Amniotic epithelial cell (primary cell): Measurements from ENCODE around the gene RNF145.
"Not testable (repeated sequence)": the region's sequence is repeated elsewhere in the genome, so short reads cannot be mapped to it uniquely, and the experiment has no call there.

ENCODE experiments used
- DNase-seq: peaks from one replicate; pipeline ENCODE4 v3.0.0-alpha.2; 2010; ENCODE audit warnings: low read depth

RNF145 gene

DNA sequence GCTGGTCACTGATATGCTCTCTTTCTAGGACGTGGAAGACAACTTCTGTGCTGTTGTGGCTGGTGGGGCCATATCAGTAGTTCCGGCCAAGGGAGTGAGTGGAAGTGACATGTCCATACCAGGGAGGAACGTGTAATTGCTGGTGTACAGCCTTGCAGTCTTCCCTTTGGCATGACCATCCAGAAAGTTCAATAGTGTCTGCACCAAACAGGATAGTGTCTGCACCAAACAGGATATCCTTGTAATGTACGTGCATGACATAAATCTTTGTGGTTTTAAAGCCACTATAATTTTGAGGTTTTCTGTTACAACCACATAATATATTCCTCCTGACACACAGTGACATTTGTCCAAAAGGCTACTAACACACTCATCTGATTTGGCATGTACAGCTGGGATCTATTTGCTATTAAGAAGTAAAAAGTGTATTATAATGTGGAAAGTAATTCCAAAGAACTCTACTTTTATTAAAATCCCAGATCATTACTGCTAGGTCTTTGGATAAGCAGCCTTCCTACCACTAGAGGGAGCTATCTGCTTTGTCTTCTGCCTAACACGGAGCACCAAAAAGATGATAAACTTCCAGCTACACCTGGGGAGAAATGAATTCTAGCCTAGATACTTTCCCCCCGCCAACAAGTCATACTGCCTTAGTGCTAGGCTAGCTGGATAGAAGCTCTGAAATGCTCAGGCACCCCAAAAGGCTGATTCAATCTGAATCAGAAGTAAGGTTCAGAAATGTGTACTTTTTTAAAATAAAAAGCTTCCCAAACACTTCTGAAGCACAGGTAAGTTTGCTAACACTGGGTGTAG lies 52.7 kb downstream of the RNF145 start:
- peak; percentile 71 for DNase-seq

DNA sequence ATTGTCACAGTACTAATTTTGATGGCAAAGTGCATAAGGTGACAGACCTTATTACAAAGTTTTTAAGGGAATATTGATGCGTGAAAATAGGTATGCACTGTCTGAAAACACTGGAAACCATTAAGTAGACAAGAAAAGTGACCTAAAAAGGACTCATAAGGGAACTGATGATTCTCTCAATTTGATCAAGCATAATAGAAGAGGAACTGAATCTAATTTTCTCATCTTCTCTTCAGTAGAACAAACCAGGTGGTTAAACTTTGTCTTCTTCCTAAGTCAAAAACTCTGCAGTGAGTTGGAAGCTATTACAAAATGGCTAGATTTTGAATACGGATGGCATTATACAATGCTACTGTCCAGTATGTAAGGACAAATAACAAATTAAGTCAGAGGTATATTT lies 53.4 kb downstream of the RNF145 start:
- no peak for DNase-seq

DNA sequence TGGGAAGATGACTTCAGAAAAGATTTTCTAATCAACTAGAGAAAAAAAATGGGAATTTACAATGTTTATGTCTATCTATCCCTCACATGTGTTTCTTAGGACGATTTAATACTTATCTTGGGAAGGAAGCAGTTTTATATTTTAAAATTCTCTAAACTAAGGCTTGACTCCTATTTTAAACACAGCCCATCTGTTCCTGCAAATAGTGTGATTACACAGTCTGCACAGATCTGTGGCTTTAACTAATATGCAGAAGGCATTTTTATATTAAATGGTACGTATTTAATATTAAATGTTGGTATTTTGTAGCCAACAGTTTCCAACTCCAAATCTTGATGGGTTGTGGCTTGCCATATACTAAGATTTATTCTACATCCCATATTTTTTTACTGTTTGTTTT lies 56.5 kb downstream of the RNF145 start:
- no peak for DNase-seq

DNA sequence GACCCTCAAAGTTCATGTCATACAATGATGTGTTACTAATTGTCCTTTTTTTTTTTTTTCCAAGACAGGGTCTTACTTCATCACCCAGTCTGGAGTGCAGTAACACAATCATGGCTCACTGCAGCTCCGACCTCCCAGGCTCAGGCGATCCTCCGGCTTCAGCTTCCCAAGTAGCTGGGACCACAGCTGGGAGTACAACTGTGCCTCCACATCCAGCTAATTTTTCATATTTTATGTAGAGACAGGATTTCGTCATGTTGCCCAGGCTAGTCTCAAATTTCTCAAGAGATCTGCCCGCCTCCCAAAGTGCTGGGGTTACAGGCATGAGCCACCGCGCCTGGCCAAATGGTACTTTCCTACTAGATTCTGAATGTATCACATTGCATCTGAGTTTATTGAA lies 60.3 kb downstream of the RNF145 start:
- DNase-seq: no peak

DNA sequence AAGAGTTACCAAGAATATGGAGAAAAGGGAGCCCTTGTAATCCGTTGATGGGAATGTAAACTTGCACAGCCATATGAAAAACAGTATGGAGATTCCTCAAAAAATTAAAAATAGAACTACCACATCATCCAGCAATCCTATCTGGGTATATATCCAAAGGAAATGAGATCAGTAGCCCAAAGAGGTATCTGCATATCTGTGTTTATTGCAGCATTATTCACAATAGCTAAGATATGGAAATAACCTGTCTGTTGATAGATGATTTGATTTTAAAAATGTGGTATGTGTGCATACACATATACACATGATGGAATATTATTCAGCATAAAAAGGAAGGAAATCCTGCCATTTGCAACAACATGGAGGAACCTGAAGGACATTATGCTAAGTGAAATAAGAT lies 61.4 kb downstream of the RNF145 start:
- no peak for DNase-seq

DNA sequence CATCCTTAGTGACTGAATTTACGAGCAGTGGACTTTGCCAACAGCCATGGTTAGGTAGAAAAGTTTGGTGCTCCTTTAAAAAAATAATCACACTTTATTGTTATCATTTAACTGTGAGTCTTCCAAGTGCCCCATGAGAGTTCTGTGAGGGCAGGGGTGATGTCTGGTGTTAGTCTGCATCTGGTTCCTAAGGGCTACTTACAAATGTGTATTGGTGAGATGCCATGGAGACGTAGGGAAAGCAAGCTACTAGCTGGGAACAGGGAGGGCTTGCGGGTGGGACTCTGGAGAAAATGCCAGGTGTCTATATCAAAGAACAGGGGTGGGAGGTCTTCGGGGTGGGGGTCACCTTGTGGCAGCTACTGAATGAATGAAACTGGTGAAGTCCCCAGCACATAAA lies 62.5 kb downstream of the RNF145 start:
- DNase-seq: no peak

DNA sequence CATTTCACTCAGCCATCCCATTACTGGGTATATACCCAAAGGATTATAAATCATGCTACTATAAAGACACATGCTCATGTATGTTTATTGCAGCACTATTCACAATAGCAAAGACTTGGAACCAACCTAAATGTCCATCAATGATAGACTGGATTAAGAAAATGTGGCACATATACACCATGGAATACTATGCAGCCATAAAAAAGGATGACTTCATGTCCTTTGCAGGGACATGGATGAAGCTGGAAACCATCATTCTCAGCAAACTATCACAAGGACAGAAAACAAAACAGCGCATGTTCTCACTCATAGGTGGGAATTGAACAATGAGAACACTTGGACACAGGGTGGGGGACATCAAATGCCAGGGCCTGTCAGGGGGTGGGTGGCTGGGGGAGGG lies 64.2 kb downstream of the RNF145 start:
- not testable (repeated sequence) for DNase-seq

DNA sequence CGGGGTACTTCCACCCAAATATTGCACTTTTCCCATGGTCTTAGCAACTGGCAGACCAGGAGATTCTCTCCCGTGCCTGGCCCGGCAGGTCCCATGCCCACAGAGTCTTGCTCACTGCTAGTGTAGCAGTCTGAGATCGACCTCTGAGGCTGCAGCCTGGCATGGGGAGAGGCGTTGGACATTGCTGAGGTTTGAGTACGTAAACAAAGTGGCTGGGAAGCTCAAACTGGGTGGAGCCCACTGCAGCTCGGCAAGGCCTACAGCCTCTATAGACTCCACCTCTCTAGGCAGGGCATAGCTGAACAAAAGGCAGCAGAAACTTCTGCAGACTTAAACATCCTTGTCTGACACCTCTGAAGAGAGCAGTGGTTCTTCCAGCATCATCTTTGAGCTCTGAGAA lies 69.6 kb downstream of the RNF145 start:
- no peak for DNase-seq

DNA sequence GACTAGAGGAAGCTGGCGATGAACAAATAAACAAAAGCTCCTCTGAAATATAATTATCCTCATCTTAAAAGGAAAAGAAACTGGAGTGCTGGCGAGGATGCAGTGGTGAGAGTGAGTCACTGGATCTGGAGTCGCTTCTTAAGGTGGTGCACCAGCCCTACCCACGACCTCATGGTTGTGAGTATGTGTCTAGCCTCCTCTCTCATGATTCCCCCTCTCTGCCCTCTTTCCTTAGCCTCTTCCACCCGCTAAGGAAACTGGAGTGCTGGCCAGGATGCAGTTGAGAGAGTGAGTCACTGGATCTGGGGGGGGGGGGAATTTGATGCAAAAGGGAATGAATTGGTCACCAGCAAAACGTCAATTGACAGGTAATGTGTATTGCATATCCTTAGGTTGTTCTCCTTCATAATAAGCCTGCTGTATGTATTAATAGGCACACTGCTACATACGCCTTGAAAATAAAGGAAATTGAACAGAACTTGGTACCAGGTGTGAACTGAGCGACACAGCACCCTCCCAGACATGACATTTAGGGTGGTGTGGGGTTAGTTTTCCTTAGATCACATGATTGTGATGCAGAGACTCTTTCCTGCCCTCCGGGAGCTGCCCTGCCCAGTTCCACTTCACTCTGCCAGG lies 73.3 kb downstream of the RNF145 start:
- peak; percentile 24 for DNase-seq

DNA sequence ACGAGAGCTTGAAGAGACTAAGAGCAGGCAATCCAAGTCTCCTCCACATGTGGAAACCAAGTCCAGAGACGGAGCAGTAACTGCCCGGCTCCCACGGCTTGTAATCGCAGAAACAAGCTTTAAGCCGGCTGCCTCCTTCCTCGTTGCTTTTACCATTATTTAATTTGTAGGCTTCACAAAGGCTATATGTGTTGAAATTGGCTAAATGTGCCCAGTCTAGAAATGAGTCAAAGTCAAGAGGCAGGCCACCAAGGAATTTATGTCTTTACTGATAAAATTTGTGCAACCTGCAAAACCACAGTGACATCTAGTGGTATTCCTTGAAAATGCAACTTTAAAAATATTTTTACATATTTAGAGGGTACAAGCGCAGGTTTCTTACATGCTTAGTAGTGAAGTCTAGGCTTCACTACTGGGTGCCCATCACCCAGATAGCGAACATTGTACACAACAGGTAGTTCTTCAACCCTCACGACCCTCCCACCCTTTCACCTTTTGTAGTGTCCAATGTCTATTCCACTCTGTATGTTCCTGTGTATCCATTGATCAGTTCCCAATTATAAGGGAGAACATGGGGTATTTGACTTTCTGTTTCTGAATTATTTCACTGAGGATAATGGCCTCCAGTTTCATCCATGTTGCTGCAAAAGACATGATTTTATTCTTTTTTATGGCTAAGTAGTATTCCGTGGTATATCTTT lies 76.2 kb downstream of the RNF145 start:
- peak; percentile 85 for DNase-seq

DNA sequence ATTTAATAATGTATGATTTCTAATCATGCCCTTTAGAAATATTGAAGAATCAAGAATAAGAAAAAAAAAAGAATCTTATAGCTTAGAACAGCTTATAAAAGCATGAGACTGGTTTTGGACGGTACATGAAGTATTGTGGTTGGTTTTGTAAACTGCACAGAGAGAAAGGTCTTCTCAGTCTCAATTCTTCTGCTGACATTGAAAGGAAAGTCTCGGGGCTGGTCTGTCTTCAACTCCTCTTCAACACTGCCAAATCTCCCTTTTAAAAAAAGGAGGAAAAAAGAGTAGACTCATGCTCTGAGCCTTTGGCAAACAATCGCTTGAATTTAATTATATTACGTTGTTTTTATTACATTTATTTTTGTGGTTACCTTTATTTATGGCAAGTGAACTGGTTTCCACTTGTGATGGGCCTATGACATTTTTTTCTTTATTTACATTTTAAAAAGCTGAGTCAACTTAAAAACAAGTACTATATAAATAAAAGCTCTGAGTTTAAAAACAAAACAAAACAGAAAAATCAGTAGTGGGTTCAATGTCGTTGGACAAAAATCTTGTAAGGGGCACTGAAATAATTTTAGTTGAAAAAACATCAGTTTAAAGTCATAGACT lies 76.8 kb downstream of the RNF145 start:
- no peak for DNase-seq

DNA sequence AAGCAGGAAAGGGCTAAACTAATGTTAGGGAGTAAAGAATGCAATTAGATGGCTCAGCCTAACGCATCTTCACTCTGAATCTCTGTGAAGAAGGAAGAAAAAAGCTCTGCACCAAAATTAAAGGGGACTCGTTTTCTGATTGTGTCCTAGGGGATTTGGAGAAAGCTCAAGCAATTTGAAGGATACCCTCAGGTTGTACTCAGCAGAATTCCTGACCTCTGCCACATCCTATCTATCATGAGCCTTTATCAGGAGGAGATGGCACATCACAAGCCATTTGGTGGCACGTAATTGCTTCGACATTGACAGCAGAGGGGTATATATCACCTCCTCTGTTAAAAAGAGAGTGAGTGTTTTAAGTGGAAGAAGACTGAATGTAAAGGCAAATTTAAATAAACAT lies 77.4 kb downstream of the RNF145 start:
- no peak for DNase-seq

DNA sequence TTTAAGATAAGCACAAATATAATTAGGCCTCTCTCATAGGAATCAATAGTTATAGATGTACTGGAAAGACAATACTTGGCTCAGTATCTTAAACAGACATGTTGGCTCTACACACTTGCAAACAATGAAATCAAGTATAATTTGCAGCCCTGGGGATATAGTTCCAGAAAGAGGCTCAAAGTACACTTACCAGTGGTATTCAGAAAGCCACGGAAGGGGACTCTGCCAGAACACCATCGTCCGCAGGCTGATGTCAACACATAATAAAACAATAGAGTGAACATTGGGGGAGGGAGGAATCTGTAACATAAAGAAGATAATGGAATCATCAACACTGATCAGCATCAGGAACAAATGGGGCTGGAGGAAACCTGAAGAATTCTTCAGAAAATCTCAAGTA lies 78.5 kb downstream of the RNF145 start:
- DNase-seq: no peak

DNA sequence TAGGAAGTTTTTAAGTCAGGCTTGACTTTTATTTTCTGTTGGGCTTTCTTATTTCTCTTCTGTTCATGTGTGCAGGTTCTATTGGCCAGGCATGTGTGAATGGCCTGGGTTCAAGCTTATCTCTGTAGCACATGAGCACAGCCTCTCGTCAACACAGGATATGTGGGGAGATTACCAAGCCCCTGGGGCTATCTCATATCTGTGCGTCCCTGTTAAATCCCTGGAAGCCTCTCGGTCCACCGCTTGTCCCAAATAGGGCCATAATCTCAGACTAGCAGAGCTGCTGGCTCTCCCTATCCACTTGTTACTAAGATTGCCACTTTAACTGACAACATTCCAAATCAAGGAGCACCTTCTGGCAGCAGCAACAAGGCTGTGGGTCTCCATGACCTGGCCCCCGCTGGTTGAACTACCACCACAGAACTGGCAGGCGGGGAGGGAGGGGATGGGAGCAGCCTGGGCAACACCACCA lies 81.2 kb downstream of the RNF145 start:
- no peak for DNase-seq

DNA sequence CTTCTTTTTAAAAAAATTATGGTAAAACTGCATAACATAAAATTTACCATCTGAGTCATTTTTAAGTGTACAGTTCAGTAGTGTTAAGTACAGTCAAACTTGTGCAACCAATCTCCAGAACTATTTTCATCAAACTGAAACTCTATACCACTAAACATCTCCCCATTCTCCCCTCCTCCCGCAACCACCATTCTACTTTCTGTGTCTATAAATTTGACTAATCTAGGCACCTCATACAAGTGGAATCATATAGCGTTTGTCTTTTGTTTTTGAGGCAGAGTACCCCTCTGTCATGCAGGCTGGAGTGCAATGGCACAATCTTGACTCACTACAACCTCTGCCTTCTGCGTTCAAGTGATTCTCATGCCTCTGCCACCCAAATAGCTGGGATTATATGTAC lies 85.7 kb downstream of the RNF145 start:
- DNase-seq: no peak

DNA sequence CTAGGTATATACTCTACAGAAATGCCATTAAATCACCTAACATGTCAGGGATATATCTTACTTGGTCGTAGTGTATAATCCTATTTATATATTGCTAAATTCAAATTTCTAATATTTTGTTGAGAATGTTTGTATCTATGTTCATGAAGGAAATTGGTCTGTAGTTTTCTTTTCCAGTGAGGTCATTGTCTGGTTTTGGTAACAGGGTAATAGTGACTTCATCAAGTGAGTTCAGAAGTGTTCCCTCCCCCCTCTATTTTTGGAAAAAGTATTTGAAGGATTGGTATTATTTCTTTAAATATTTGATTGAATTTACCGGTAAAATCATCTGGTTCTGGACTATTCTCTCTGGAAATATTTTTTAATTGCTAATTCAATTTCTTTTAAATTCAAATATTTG lies 86.2 kb downstream of the RNF145 start:
- no peak for DNase-seq

DNA sequence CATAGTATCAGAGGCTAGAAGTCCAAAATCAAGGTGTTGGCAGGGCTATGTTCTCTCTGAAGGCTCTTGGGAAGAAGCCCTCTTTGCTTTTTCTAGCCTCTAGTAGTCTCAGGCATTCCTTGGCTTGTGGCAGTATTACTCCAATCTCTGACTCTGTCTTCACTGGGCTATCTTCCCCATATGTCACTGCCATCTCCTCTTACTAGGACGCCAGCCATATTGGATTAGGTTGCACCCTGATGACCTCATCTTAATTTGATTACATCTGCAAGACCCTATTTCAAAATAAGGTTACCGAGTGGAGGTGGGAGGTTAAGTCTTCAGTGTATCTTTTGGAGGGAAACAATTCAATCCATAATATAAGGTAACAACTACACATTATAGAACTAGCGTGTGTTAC lies 88.3 kb downstream of the RNF145 start:
- DNase-seq: no peak

DNA sequence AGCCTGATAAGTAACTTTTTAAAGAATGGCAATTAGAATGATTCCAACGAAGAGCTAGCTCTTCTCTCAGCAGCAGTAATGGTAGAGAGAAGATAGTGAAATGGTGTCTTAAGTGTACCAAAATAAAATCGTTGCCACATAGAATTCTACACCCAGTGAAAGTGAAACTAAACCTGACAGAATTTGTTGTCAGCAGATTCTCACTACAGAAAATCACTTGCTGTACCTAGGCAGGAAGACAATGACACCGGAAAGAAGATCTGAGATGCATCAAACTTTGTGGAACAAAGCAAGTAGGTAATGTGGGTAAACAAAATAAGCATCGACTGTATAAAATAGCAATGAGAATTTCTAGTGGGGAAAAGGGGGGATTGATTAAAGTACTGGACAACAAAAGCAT lies 88.9 kb downstream of the RNF145 start:
- DNase-seq: no peak

DNA sequence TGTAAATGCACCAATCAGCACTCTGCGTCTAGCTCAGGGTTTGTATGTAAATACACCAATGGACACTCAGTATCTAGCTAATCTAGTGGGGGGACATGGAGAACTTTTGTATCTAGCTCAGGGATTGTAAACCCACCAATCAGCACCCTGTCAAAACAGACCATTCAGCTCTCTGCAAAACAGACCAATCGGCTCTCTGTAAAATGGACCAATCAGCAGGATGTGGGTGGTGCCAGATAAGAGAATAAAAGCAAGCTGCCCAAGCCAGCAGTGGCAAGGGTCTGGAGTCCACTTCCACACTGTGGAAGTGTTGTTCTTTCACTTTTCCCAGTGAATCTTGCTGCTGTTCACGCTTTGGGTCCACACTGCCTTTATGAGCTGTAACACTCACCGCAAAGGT lies 89.5 kb downstream of the RNF145 start:
- not testable (repeated sequence) for DNase-seq

DNA sequence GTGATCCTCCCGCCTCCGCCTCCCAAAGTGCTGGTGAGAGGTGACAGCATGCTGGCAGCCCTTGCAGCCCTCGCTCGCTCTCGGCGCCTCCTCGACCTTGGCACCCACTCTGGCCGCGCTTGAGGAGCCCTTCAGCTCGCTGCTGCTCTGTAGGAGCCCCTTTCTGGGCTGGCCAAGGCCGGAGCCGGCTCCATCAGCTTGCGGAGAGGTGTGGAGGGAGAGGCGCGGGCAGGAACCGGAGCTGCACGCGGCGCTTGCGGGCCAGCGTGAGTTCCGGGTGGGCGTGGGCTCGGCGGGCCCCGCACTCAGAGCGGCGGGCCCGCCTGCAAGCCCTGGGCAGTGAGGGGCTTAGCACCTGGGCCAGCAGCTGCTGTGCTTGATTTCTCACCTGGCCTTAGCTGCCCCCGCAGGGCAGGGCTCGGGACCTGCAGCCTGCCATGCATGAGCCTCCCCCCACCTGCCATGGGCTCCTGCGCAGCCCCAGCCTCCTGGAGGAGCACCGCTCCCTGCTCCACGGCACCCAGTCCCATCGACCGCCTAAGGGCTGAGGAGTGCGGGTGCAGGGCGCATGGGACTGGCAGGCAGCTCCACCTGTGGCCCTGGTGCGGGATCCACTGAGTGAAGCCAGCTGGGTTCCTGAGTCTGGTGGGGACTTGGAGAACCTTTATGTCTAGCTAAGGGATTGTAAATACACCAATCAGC lies 90.2 kb downstream of the RNF145 start:
- DNase-seq: not testable (repeated sequence)

DNA sequence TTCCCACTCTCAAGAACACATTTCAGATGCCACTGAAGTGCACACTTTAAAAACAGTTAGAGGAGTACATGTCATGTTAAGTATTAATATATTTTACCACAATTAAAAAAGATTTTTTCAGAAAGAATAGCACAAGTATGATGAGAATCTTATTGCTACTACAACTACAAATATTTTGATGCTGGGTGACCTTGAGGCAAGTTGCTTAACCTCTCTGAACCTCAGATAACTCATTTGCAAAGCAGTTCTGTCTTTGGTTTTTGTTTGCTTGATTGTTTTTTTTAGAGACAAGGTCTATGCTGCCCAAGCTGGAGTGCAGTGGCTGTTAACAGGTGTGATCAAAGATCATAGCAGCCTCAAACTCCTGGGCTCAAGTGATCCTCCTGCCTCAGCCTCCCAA lies 95.9 kb downstream of the RNF145 start:
- no peak for DNase-seq

DNA sequence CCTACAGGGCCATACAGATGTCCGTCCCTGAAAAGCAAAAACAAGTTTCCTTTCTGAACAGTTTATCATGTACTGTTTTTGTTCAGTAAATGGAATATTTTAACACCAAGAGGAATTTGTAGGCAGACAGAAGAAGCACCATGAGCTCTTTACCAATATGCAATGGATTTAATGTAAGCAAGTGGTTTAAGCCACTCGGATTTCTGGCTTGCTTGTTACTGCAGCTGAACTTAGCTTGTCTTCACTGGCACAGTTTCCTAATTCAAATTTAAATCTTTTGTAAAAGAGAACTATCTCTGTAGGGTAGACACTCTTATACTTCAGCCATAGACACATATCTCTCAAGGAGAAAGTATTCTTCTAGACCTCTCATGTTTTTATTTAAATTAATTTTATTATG lies 96.9 kb downstream of the RNF145 start:
- DNase-seq: no peak
